Lower leg skin (tissue), 4 donors: Measurements from ENCODE around the gene AGR3. TPM values are rescaled to one million over a fixed set of nuclear protein-coding genes. Genes with fewer than 3 reads are reported as not detected.

ENCODE experiments used
- DNase-seq, 2 donors: peaks; one replicate each; pipeline ENCODE4 v3.0.0-alpha.2; 2019; ENCODE audit warnings: low spot score in 2 of 2
- H3K4me3 ChIP-seq: fragments of 200-600 bp; sonication (generic); 2 replicates; pipeline ENCODE4 v1.5.1; 2017; ENCODE audit warnings: mild to moderate bottlenecking, low read depth; ENCODE audit not compliant: poor library complexity, severe bottlenecking
- CTCF ChIP-seq, 3 donors: fragments of 450-650 bp; IDR thresholded peaks; one replicate each; pipeline ENCODE4 v1.5.1; 2016; ENCODE audit warnings: antibody characterized with exemption in 3 of 3, mild to moderate bottlenecking in 3 of 3, moderate library complexity in 2 of 3
- POLR2A ChIP-seq, 2 donors: fragments of 450-650 bp; IDR thresholded peaks; one replicate each; pipeline ENCODE4 v1.6.1; 2016 to 2017; ENCODE audit warnings: antibody characterized with exemption in 2 of 2, mild to moderate bottlenecking in 1 of 2, moderate library complexity in 1 of 2
- WGBS, 2 donors: methylation state at CpG; one replicate each; pipeline ENCODE4 v1.1.5; 2018; 5-methylcytosine and 5-hydroxymethylcytosine counted together
- intact Hi-C: fragments of 100-400 bp; cut with DNase I; formaldehyde crosslinking; loops from one replicate; pipeline ENCODE4 v1.15.0; 2023; ENCODE audit warnings: low total_unique reads
- total RNA-seq, 4 donors: library from RNA; depleted of rRNA; stranded (reverse); fragments of >200 nt; gene quantifications; one replicate each; pipeline ENCODE4 v1.1.0, GENCODE V29; 2016

AGR3 gene
- total RNA-seq, 4 donors from 2014 or later, result 2.0 to 2.2 TPM; not detected in 2

- no peak for DNase-seq
- H3K4me3 ChIP-seq, result no peak overlapping the region
- WGBS, 2 donors, result 83 to 90% methylated on average over 5 of the region's 5 CpGs
- intact Hi-C loops, result no loop called here
- no peak for TF ChIP-seq CTCF (IDR thresholded peaks at IDR 0.05)
These were observed 71.2 kb downstream of the AGR3 start for GRCh38 chr7:16810573-16810972.

- 82 to 91% methylated on average over 2 of the region's 2 CpGs for WGBS, 2 donors
- no peak for DNase-seq
- TF ChIP-seq POLR2A (IDR thresholded peaks at IDR 0.05) (no peak), CTCF (IDR thresholded peaks at IDR 0.05) (no peak)
- no peak overlapping the region for H3K4me3 ChIP-seq
- intact Hi-C loops, result no loop called here
These were observed 71.7 kb downstream of the AGR3 start for GRCh38 chr7:16810112-16810511.

Other genes starting within 250 kb of the AGR3 start
- 10 to 100 TPM in 2 of 4 donors, 1 to 10 TPM in 2; 5.5 to 14.5 (median 9.9) TPM for gene ANKMY2, start 236.2 kb downstream of the AGR3 start, total RNA-seq
- 10 to 100 TPM; 51.3 to 82.2 (median 68.0) TPM for gene BZW2, start 235.8 kb downstream of the AGR3 start, total RNA-seq
- 10 to 100 TPM in 2 of 4 donors, 1 to 10 TPM in 2; 8.8 to 16.3 (median 10.0) TPM for gene TSPAN13, start 128.2 kb downstream of the AGR3 start, total RNA-seq
- 10 to 100 TPM in 2 of 4 donors, 1 to 10 TPM in 1, under 1 TPM in 1; 0.80 to 12.6 (median 6.9) TPM for gene AGR2, start 77.0 kb downstream of the AGR3 start, total RNA-seq